Mucosa of descending colon (tissue), 3 donors: ENCODE results near the gene SMIM1. TPM values are rescaled to one million over a fixed set of nuclear protein-coding genes. Genes with fewer than 3 reads are reported as not detected.

ENCODE experiments used
- ATAC-seq: fragments of 200-7000 bp; cut with Tn5 transposase; one replicate; pipeline ENCODE4 v1.9.1; 2020; ENCODE audit warnings: mild to moderate bottlenecking, moderate library complexity
- DNase-seq, 3 donors: peaks; one replicate each; pipeline ENCODE4 v3.0.0-alpha.2; 2020
- H3K36me3 ChIP-seq: fragments of 200-600 bp; one replicate; pipeline ENCODE4 v1.8.0; 2021; ENCODE audit warnings: low read depth, mild to moderate bottlenecking
- H3K4me1 ChIP-seq: fragments of 200-600 bp; one replicate; pipeline ENCODE4 v1.8.0; 2021; ENCODE audit warnings: low read depth, mild to moderate bottlenecking
- H3K4me3 ChIP-seq: fragments of 200-600 bp; one replicate; pipeline ENCODE4 v1.8.0; 2021; ENCODE audit warnings: mild to moderate bottlenecking
- H3K9me3 ChIP-seq: fragments of 200-600 bp; one replicate; pipeline ENCODE4 v1.8.0; 2021; ENCODE audit warnings: mild to moderate bottlenecking
- intact Hi-C, 2 donors: fragments of 100-400 bp; cut with DNase I in 1 of 2; cut with micrococcal nuclease in 1 of 2; formaldehyde crosslinking; loops; one replicate each; pipeline versions ENCODE4 v1.11.0 to v1.11.1; 2022; cut with DNase I, micrococcal nuclease
- total RNA-seq, 3 donors: library from RNA; stranded (reverse); fragmentation: NEBNext Ultra II Directional in 2 of 3; extraction: Animal tissue kit (Norgen Biotek cat#: 25700) in 2 of 3; gene quantifications; one replicate each; pipeline versions ENCODE4 v1.2.1 to v1.2.4, GENCODE V29; 2021 to 2023
- TF ChIP-seq, protein P1 (sequence below): fragments of 200-600 bp; IDR thresholded peaks from one replicate; pipeline ENCODE4 v1.8.0; 2022; ENCODE audit warnings: antibody characterized with exemption, mild to moderate bottlenecking
- donor health status: DM: no; HTN: no; CAD: no; lungs with moderate emphysema.
- donor health status: DM: no; HTN: no; CAD: no.
- donor health status: DM: no; HTN: yes; CAD: no.

The SMIM1 gene
- total RNA-seq, 3 donors from 2014 or later: 1.6 to 16.1 (median 2.6) TPM

DNA sequence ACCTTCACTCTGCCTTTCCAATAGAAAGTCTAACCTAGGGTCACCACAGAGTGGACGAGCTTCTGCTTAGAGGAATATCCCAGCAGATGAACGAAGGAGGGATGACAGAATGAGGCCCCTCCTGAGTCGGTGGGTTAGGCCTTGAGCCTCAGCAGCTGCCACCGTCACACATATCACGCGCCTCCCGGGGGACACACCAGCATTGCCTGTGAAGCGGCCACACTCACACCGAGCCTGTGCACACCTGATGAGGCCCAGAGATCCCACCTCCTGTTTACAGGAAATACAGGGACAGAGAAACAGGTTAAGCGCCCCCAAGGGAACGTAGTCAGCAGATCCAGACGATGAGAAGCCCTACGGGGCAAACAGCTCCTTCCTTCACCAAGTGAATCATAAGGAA lies 48.9 kb downstream of the SMIM1 start:
- no peak overlapping the region for H3K4me3 ChIP-seq
- no peaks in the 10 kb centered on the region for H3K9me3 ChIP-seq
- no peaks in the 10 kb centered on the region for H3K36me3 ChIP-seq
- no peak for DNase-seq
- TF ChIP-seq, protein P1, sequence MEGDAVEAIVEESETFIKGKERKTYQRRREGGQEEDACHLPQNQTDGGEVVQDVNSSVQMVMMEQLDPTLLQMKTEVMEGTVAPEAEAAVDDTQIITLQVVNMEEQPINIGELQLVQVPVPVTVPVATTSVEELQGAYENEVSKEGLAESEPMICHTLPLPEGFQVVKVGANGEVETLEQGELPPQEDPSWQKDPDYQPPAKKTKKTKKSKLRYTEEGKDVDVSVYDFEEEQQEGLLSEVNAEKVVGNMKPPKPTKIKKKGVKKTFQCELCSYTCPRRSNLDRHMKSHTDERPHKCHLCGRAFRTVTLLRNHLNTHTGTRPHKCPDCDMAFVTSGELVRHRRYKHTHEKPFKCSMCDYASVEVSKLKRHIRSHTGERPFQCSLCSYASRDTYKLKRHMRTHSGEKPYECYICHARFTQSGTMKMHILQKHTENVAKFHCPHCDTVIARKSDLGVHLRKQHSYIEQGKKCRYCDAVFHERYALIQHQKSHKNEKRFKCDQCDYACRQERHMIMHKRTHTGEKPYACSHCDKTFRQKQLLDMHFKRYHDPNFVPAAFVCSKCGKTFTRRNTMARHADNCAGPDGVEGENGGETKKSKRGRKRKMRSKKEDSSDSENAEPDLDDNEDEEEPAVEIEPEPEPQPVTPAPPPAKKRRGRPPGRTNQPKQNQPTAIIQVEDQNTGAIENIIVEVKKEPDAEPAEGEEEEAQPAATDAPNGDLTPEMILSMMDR: no peak
- H3K4me1 ChIP-seq: no peaks in the 10 kb centered on the region
- intact Hi-C loops: no loop called here
- no peak for ATAC-seq

DNA sequence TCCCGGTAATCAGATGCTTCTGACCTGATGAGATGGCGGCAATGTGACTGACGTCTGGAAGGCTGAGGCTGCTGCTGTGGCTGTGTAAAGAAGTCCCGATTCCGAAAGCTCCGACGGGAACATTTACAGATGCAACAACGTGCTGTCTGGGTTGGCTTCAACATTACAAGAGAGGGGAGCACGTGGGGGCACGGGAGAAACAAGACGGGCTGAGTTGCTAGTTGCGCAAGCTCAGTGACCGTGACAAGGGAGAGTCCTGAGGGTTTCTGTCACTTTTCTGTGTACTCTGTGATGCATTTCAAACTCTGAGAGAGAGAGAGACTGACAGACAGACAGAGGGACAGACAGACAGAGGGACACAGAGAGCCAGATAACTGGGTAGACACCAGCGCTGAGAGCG lies 49.4 kb downstream of the SMIM1 start:
- ATAC-seq (no peak), DNase-seq (no peak)
- H3K9me3 ChIP-seq: no peaks in the 10 kb centered on the region
- TF ChIP-seq, protein P1: no peak
- H3K4me3 ChIP-seq: no peak overlapping the region
- H3K4me1 ChIP-seq: no peaks in the 10 kb centered on the region
- intact Hi-C loops: no loop called here
- H3K36me3 ChIP-seq: no peaks in the 10 kb centered on the region

DNA sequence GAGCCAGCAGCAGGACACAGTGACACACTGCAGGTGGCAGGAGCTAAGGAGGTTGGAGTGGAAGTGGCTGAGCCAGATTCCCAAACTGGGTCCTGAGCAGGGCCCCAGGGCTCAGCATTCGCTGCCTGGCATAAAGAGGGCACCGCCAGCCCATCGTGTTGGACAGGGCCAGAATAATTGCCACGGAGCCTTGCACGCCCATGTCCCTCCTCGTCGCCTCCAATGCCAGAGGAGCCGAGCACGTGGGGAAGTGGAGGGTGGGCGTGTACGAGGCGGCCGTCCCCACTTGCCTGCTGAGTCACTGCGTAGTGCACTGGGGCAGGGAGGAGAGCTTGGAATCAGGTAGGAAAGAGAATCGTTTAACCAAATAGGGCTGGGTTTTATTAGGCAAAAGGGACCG lies 49.9 kb downstream of the SMIM1 start:
- no peak for ATAC-seq
- no peak for DNase-seq
- Histone ChIP-seq H3K4me1 (no peaks in the 10 kb centered on the region), H3K36me3 (no peaks in the 10 kb centered on the region), H3K4me3 (no peak overlapping the region), H3K9me3 (no peaks in the 10 kb centered on the region)
- intact Hi-C loops: no loop called here
- TF ChIP-seq, protein P1: no peak

DNA sequence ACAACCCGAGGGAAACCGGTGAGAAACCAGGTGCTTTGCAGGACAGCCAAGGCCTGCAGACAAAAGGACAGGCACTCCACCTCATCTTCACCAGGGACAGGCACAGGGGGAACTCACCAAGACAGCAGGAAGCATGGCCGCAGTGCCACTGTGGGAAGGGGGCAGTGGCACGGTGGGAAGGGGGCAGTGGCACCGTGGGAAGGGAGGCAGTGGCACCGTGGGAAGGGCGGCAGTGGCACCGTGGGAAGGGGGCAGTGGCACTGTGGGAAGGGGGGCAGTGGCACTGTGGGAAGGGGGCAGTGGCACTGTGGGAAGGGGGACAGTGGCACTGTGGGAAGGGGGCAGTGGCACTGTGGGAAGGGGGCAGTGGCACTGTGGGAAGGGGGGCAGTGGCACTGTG lies 52.1 kb downstream of the SMIM1 start:
- TF ChIP-seq, protein P1: no peak
- DNase-seq (no peak), ATAC-seq (no peak)
- intact Hi-C loops: no loop called here
- Histone ChIP-seq H3K9me3 (no peaks in the 10 kb centered on the region), H3K36me3 (no peaks in the 10 kb centered on the region), H3K4me3 (no peak overlapping the region), H3K4me1 (no peaks in the 10 kb centered on the region)

DNA sequence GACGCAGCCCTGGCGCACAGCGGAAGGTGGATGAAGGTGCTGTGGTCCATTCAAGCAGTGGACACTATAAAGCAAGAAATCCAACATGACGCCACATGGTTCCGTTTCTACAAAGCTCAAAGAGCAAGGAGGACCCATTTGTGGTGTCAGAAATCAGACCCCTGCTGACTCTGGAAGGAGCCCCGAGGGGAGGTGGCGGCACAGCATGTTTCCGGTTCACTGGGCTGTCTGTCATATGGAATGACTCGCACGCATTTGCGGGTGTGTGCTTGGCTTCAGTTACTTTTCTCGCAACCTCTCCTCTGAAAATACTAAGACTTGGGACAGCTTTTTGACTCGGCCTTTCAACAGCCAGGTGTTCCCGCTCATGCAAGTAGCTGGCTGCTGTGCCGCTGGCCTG lies 52.8 kb downstream of the SMIM1 start:
- ATAC-seq (no peak), DNase-seq (no peak)

More for the DNA sequence above, 52.8 kb downstream of the SMIM1 start:
- H3K9me3 ChIP-seq: no peaks in the 10 kb centered on the region
- intact Hi-C loops: no loop called here
- TF ChIP-seq, protein P1: no peak
- no peaks in the 10 kb centered on the region for H3K36me3 ChIP-seq
- H3K4me3 ChIP-seq: no peak overlapping the region
- H3K4me1 ChIP-seq: no peaks in the 10 kb centered on the region

Other genes starting within 250 kb of the SMIM1 start
- gene MEGF6, start 161.2 kb upstream of the SMIM1 start, total RNA-seq: 10 to 100 TPM in 1 of 3 donors, 1 to 10 TPM in 2; 6.2 to 12.2 (median 8.5) TPM
- gene TPRG1L, start 147.7 kb upstream of the SMIM1 start, total RNA-seq: 10 to 100 TPM; 70.4 to 96.0 (median 76.1) TPM
- 10 to 100 TPM; 19.2 to 26.3 (median 21.0) TPM for gene WRAP73, start 122.6 kb upstream of the SMIM1 start, total RNA-seq
- gene TP73, start 120.2 kb upstream of the SMIM1 start, total RNA-seq: under 1 TPM; 0.12 to 0.63 (median 0.51) TPM
- not detected for gene CCDC27, start 20.3 kb upstream of the SMIM1 start, total RNA-seq
- gene LRRC47, start 23.7 kb downstream of the SMIM1 start, total RNA-seq: 10 to 100 TPM; 33.2 to 58.9 (median 34.7) TPM
- 10 to 100 TPM; 33.4 to 62.0 (median 36.1) TPM for gene CEP104, start 84.5 kb downstream of the SMIM1 start, total RNA-seq
- gene DFFB, start 84.7 kb downstream of the SMIM1 start, total RNA-seq: 1 to 10 TPM; 7.6 to 9.2 (median 8.4) TPM
- 10 to 100 TPM; 19.3 to 23.7 (median 21.8) TPM for gene C1orf174, start 127.5 kb downstream of the SMIM1 start, total RNA-seq